H9 (cell line): ENCODE results near the gene ISYNA1. TPM values are rescaled to one million over a fixed set of nuclear protein-coding genes. Genes with fewer than 3 reads are reported as not detected.

Experiments
- DNase-seq: peaks from one replicate; pipeline ENCODE4 v3.0.0-alpha.2; 2017
- H2AFZ ChIP-seq: one replicate; pipeline ENCODE4 v1.6.1; 2013; ENCODE audit warnings: mild to moderate bottlenecking, low read length, control low read depth, moderate library complexity
- H2AK5ac ChIP-seq: 2 replicates; pipeline ENCODE4 v1.6.1; 2013; ENCODE audit warnings: low read length, control low read depth, mixed read lengths; ENCODE audit not compliant: insufficient read length
- H2BK120ac ChIP-seq: one replicate; pipeline ENCODE4 v1.6.1; 2013; ENCODE audit warnings: low read depth, mild to moderate bottlenecking, low read length, control low read depth, inconsistent platforms; ENCODE audit not compliant: poor library complexity, severe bottlenecking
- H2BK12ac ChIP-seq: 2 replicates; pipeline ENCODE4 v1.6.1; 2013; ENCODE audit warnings: low read length, control low read depth, mixed read lengths, low read depth; ENCODE audit not compliant: insufficient read length
- H2BK15ac ChIP-seq: 2 replicates; pipeline ENCODE4 v1.6.1; 2013; ENCODE audit warnings: low read depth, low read length, control low read depth
- H2BK20ac ChIP-seq: one replicate; pipeline ENCODE4 v1.6.1; 2013; ENCODE audit warnings: low read depth, mild to moderate bottlenecking, low read length, control low read depth, inconsistent platforms; ENCODE audit not compliant: poor library complexity, severe bottlenecking
- H2BK5ac ChIP-seq: 2 replicates; pipeline ENCODE4 v1.6.1; 2013; ENCODE audit warnings: low read length, control low read depth, mixed read lengths; ENCODE audit not compliant: insufficient read length
- H3K14ac ChIP-seq: 2 replicates; pipeline ENCODE4 v1.6.1; 2013; ENCODE audit warnings: low read length, control low read depth; ENCODE audit not compliant: insufficient read depth
- H3K18ac ChIP-seq: 2 replicates; pipeline ENCODE4 v1.6.1; 2013; ENCODE audit warnings: low read depth, mild to moderate bottlenecking, mixed read lengths, low read length, control low read depth; ENCODE audit not compliant: insufficient read length
- H3K23ac ChIP-seq: 2 replicates; pipeline ENCODE4 v1.6.1; 2013; ENCODE audit warnings: low read length, control low read depth, mixed read lengths, low read depth; ENCODE audit not compliant: insufficient read length
- H3K23me2 ChIP-seq: 2 replicates; pipeline ENCODE4 v1.6.1; 2013; ENCODE audit warnings: low read depth, mild to moderate bottlenecking, mixed read lengths, low read length, control low read depth; ENCODE audit not compliant: insufficient read length, poor library complexity, severe bottlenecking
- H3K27ac ChIP-seq: 2 replicates; pipeline ENCODE4 v1.5.1; 2013; ENCODE audit warnings: low read length, control low read depth, mixed read lengths, low read depth; ENCODE audit not compliant: insufficient read length
- H3K27me3 ChIP-seq: 2 replicates; pipeline ENCODE4 v1.6.1; 2013; ENCODE audit warnings: low read length, control low read depth, inconsistent platforms; ENCODE audit not compliant: insufficient read depth
- H3K4ac ChIP-seq: 2 replicates; pipeline ENCODE4 v1.6.1; 2013; ENCODE audit warnings: low read depth, mild to moderate bottlenecking, control low read depth, inconsistent platforms, low read length, moderate library complexity
- H3K4me1 ChIP-seq: 2 replicates; pipeline ENCODE4 v1.6.1; 2013; ENCODE audit warnings: low read length, control low read depth, inconsistent platforms; ENCODE audit not compliant: insufficient read depth
- H3K4me2 ChIP-seq: 2 replicates; pipeline ENCODE4 v1.6.1; 2013; ENCODE audit warnings: low read length, control low read depth, mixed read lengths; ENCODE audit not compliant: insufficient read length, insufficient read depth
- H3K56ac ChIP-seq: 2 replicates; pipeline ENCODE4 v1.6.1; 2013; ENCODE audit warnings: low read depth, mild to moderate bottlenecking, mixed read lengths, low read length, control low read depth; ENCODE audit not compliant: insufficient read length
- H3K79me1 ChIP-seq: 2 replicates; pipeline ENCODE4 v1.6.1; 2013; ENCODE audit warnings: low read depth, mild to moderate bottlenecking, moderate library complexity, low read length, control low read depth, inconsistent platforms; ENCODE audit not compliant: insufficient read depth, poor library complexity, severe bottlenecking
- H3K79me2 ChIP-seq: 2 replicates; pipeline ENCODE4 v1.6.1; 2013; ENCODE audit warnings: low read length, control low read depth, inconsistent platforms; ENCODE audit not compliant: insufficient read depth
- H3K9ac ChIP-seq: 2 replicates; pipeline ENCODE4 v1.6.1; 2013; ENCODE audit warnings: low read length, control low read depth, mixed read lengths; ENCODE audit not compliant: insufficient read length; ENCODE audit errors: extremely low read depth
- H3K9me3 ChIP-seq: one replicate; pipeline ENCODE4 v1.6.1; 2013; ENCODE audit warnings: low read depth, low read length, inconsistent platforms; ENCODE audit not compliant: control insufficient read depth
- H3T11ph ChIP-seq: one replicate; pipeline ENCODE4 v1.6.1; 2013; ENCODE audit warnings: mild to moderate bottlenecking, low read length, control low read depth, inconsistent platforms
- H4K20me1 ChIP-seq: one replicate; pipeline ENCODE4 v1.6.1; 2013; ENCODE audit not compliant: control insufficient read depth, insufficient read length, insufficient read depth
- H4K5ac ChIP-seq: 2 replicates; pipeline ENCODE4 v1.6.1; 2013; ENCODE audit warnings: low read depth, mild to moderate bottlenecking, mixed read lengths, low read length, control low read depth; ENCODE audit not compliant: insufficient read length
- H4K8ac ChIP-seq: replicated peaks from 2 replicates; pipeline ENCODE4 v1.6.1; 2013; ENCODE audit warnings: low read length, control low read depth, mixed read lengths, low read depth; ENCODE audit not compliant: insufficient read length
- H4K91ac ChIP-seq: 2 replicates; pipeline ENCODE4 v1.6.1; 2013; ENCODE audit warnings: low read depth, mild to moderate bottlenecking, moderate library complexity, mixed read lengths, low read length, control low read depth; ENCODE audit not compliant: insufficient read length
- H3K27ac Mint-ChIP-seq, 3 experiments: 2 replicates in 2 of 3; 3 replicates in 1 of 3; pipeline ENCODE4 v1.8.0; 2020 to 2021; ENCODE audit warnings: mixed read lengths in 3 of 3, mild to moderate bottlenecking in 1 of 3, moderate library complexity in 1 of 3
- H3K27me3 Mint-ChIP-seq: 2 replicates; pipeline ENCODE4 v1.8.0; 2021; ENCODE audit warnings: low read depth, mild to moderate bottlenecking, moderate library complexity, mixed read lengths
- H3K36me3 Mint-ChIP-seq, 3 experiments: 2 replicates in 2 of 3; 3 replicates in 1 of 3; pipeline ENCODE4 v1.8.0; 2020 to 2021; ENCODE audit warnings: low read depth in 3 of 3, mixed read lengths in 3 of 3; ENCODE audit not compliant: insufficient read depth in 1 of 3
- H3K4me1 Mint-ChIP-seq, 2 experiments: 2 replicates each; pipeline ENCODE4 v1.8.0; 2020; ENCODE audit warnings: mixed read lengths in 2 of 2
- H3K4me3 Mint-ChIP-seq, 2 experiments: 2 replicates in 1 of 2; 3 replicates in 1 of 2; pipeline ENCODE4 v1.8.0; 2020 to 2021; ENCODE audit warnings: mild to moderate bottlenecking in 2 of 2, mixed read lengths in 2 of 2, moderate library complexity in 1 of 2
- H3K9me3 Mint-ChIP-seq, 2 experiments: 2 replicates in 1 of 2; 3 replicates in 1 of 2; pipeline ENCODE4 v1.8.0; 2020; ENCODE audit warnings: mild to moderate bottlenecking in 2 of 2, mixed read lengths in 2 of 2, moderate library complexity in 1 of 2
- CTCF ChIP-seq: fragments of 200-600 bp; sonication (generic); conservative IDR thresholded peaks from 3 replicates; pipeline ENCODE4 v1.8.0; 2021; ENCODE audit warnings: antibody characterized with exemption, mild to moderate bottlenecking
- WGBS: extraction: QIAGEN DNeasy Blood & Tissue Kit; methylation state at CpG from one replicate; pipeline ENCODE4 v1.1.7; 2013; ENCODE audit warnings: missing lambda C conversion rate, low lambda C conversion rate, mixed read lengths; ENCODE audit not compliant: insufficient read length; ENCODE audit errors: extremely low coverage; 5-methylcytosine and 5-hydroxymethylcytosine counted together
- total RNA-seq: library from RNA; stranded (reverse); gene quantifications from 2 replicates; pipeline ENCODE4 v1.2.1, GENCODE V29; 2021

The ISYNA1 gene
- total RNA-seq, 1 experiment from 2014 or later: 241 TPM

GRCh38 chr19:18419699-18420460 is 18.1 kb downstream of the ISYNA1 start:
- Histone ChIP-seq H4K8ac (no peak overlapping the region), H2BK15ac (no peak overlapping the region), H3K18ac (no peak overlapping the region), H2AK5ac (no peak overlapping the region), H3K27ac (no peak overlapping the region), H2BK5ac (no peak overlapping the region), H4K20me1 (no peaks in the 10 kb centered on the region), H3K23me2 (peaks cover 14% of the 10 kb centered on the region), H3T11ph (no peak overlapping the region), H3K79me2 (no peaks in the 10 kb centered on the region), H3K9me3 (no peaks in the 10 kb centered on the region), H3K9ac (no peak overlapping the region), H3K56ac (no peak overlapping the region), H4K5ac (no peak overlapping the region), H2BK20ac (no peak overlapping the region), H4K91ac (no peak overlapping the region), H3K14ac (no peak overlapping the region), H3K27me3 (no peaks in the 10 kb centered on the region; the same call in 1 of the 2 replicates), H3K4me1 (peaks cover 8% of the 10 kb centered on the region; the same call in 1 of the 2 replicates), H3K79me1 (no peaks in the 10 kb centered on the region), H3K4me2 (peak overlapping the region; percentile 14), H2AFZ (no peak overlapping the region), H2BK120ac (no peak overlapping the region), H3K23ac (no peak overlapping the region), H3K4ac (no peak overlapping the region), H2BK12ac (no peak overlapping the region)
- Mint-ChIP-seq H3K27me3 (peaks cover 57% of the 10 kb centered on the region), H3K9me3 (no peaks in the 10 kb centered on the region; a peak in 2 of 5 replicates), H3K27ac (no peak overlapping the region), H3K4me3 (peak overlapping the region; percentile 72 to 83), H3K4me1 (peaks cover 43 to 64% of the 10 kb centered on the region in 2 experiments), H3K36me3 (peaks cover 0 to 5% (median 0%) of the 10 kb centered on the region in 3 experiments; a peak in 1 of 7 replicates)
- no peak for DNase-seq
- TF ChIP-seq CTCF: no peak
- no CpG with 5 or more reads among the region's 97 CpGs for WGBS
